T-helper 2 cell treated with Interferon-gamma antibody and Interleukin-4, amounts not matched to agents 5 μg/mL and 100 μg/mL, for 36 hours (primary cell): ENCODE data around the gene FBXL4.
"Not testable (repeated sequence)": the region's sequence is repeated elsewhere in the genome, so short reads cannot be mapped to it uniquely, and the experiment has no call there.

ENCODE experiments used
- DNase-seq: peaks from one replicate; pipeline ENCODE4 v3.0.0; 2021; ENCODE audit warnings: low spot score
- H3K27ac Mint-ChIP-seq: one replicate; pipeline ENCODE4 v1.8.0; 2021; ENCODE audit warnings: mild to moderate bottlenecking, mixed read lengths
- H3K27me3 Mint-ChIP-seq: one replicate; pipeline ENCODE4 v1.8.0; 2021; ENCODE audit warnings: low read depth, mixed read lengths
- H3K36me3 Mint-ChIP-seq: one replicate; pipeline ENCODE4 v1.8.0; 2021; ENCODE audit warnings: low read depth, mixed read lengths
- H3K4me1 Mint-ChIP-seq: one replicate; pipeline ENCODE4 v1.8.0; 2021; ENCODE audit warnings: low read depth, mixed read lengths
- H3K4me3 Mint-ChIP-seq: one replicate; pipeline ENCODE4 v1.8.0; 2022; ENCODE audit warnings: mild to moderate bottlenecking, moderate library complexity, mixed read lengths
- H3K9me3 Mint-ChIP-seq: one replicate; pipeline ENCODE4 v1.8.0; 2021; ENCODE audit warnings: mixed read lengths

The FBXL4 gene

GRCh38 chr6:98932381-98932780 lies 15.4 kb downstream of the FBXL4 start:
- DNase-seq: no peak
- Mint-ChIP-seq H3K4me3 (no peak overlapping the region), H3K36me3 (peaks cover 23% of the 10 kb centered on the region), H3K27ac (no peak overlapping the region), H3K27me3 (no peaks in the 10 kb centered on the region), H3K9me3 (no peaks in the 10 kb centered on the region), H3K4me1 (peaks cover 6% of the 10 kb centered on the region)

- no peak for DNase-seq
- H3K27me3 Mint-ChIP-seq: no peaks in the 10 kb centered on the region
- no peaks in the 10 kb centered on the region for H3K9me3 Mint-ChIP-seq
- H3K4me3 Mint-ChIP-seq: no peak overlapping the region
- peaks cover 25% of the 10 kb centered on the region for H3K36me3 Mint-ChIP-seq
- no peak overlapping the region for H3K27ac Mint-ChIP-seq
- peaks cover 5% of the 10 kb centered on the region for H3K4me1 Mint-ChIP-seq
Observed at GRCh38 chr6:98931696-98932095, 16.1 kb downstream of the FBXL4 start.

- no peak overlapping the region for H3K4me3 Mint-ChIP-seq
- H3K9me3 Mint-ChIP-seq: no peaks in the 10 kb centered on the region
- H3K27me3 Mint-ChIP-seq: no peaks in the 10 kb centered on the region
- no peak for DNase-seq
- peaks cover 33% of the 10 kb centered on the region for H3K36me3 Mint-ChIP-seq
- H3K4me1 Mint-ChIP-seq: peaks cover 5% of the 10 kb centered on the region
- no peak overlapping the region for H3K27ac Mint-ChIP-seq
Observed at GRCh38 chr6:98929498-98930060, 18.2 kb downstream of the FBXL4 start.

- peaks cover 30% of the 10 kb centered on the region for H3K36me3 Mint-ChIP-seq
- DNase-seq: no peak
- no peak overlapping the region for H3K4me3 Mint-ChIP-seq
- no peaks in the 10 kb centered on the region for H3K27me3 Mint-ChIP-seq
- no peak overlapping the region for H3K27ac Mint-ChIP-seq
- no peaks in the 10 kb centered on the region for H3K9me3 Mint-ChIP-seq
- H3K4me1 Mint-ChIP-seq: peaks cover 5% of the 10 kb centered on the region
Observed at GRCh38 chr6:98928688-98929087, 19.1 kb downstream of the FBXL4 start.

GRCh38 chr6:98927534-98927933 lies 20.2 kb downstream of the FBXL4 start:
- H3K9me3 Mint-ChIP-seq: no peaks in the 10 kb centered on the region
- H3K4me1 Mint-ChIP-seq: peaks cover 1% of the 10 kb centered on the region
- H3K27ac Mint-ChIP-seq: no peak overlapping the region
- H3K36me3 Mint-ChIP-seq: peaks cover 33% of the 10 kb centered on the region
- H3K4me3 Mint-ChIP-seq: no peak overlapping the region
- no peak for DNase-seq
- no peaks in the 10 kb centered on the region for H3K27me3 Mint-ChIP-seq

GRCh38 chr6:98925831-98926230 lies 21.9 kb downstream of the FBXL4 start:
- H3K27ac Mint-ChIP-seq: no peak overlapping the region
- no peaks in the 10 kb centered on the region for H3K27me3 Mint-ChIP-seq
- no peak for DNase-seq
- H3K4me3 Mint-ChIP-seq: no peak overlapping the region
- peaks cover 10% of the 10 kb centered on the region for H3K4me1 Mint-ChIP-seq
- H3K9me3 Mint-ChIP-seq: no peaks in the 10 kb centered on the region
- peaks cover 27% of the 10 kb centered on the region for H3K36me3 Mint-ChIP-seq

GRCh38 chr6:98924647-98925046 lies 23.1 kb downstream of the FBXL4 start:
- Mint-ChIP-seq H3K36me3 (peaks cover 24% of the 10 kb centered on the region), H3K4me3 (no peak overlapping the region), H3K4me1 (peaks cover 9% of the 10 kb centered on the region), H3K9me3 (no peaks in the 10 kb centered on the region), H3K27ac (no peak overlapping the region), H3K27me3 (no peaks in the 10 kb centered on the region)
- no peak for DNase-seq

GRCh38 chr6:98920904-98921431 lies 26.8 kb downstream of the FBXL4 start:
- DNase-seq: no peak
- no peak overlapping the region for H3K4me3 Mint-ChIP-seq
- H3K9me3 Mint-ChIP-seq: no peaks in the 10 kb centered on the region
- peaks cover 20% of the 10 kb centered on the region for H3K36me3 Mint-ChIP-seq
- peaks cover 9% of the 10 kb centered on the region for H3K4me1 Mint-ChIP-seq
- no peaks in the 10 kb centered on the region for H3K27me3 Mint-ChIP-seq
- no peak overlapping the region for H3K27ac Mint-ChIP-seq

- H3K9me3 Mint-ChIP-seq: peaks cover 27% of the 10 kb centered on the region
- H3K4me1 Mint-ChIP-seq, H3K4me3 Mint-ChIP-seq, DNase-seq, H3K27ac Mint-ChIP-seq, H3K27me3 Mint-ChIP-seq: not testable (repeated sequence)
- H3K36me3 Mint-ChIP-seq: peaks cover 46% of the 10 kb centered on the region
Observed at GRCh38 chr6:98910946-98911345, 36.8 kb downstream of the FBXL4 start.

GRCh38 chr6:98909236-98909635 lies 38.5 kb downstream of the FBXL4 start:
- no peaks in the 10 kb centered on the region for H3K27me3 Mint-ChIP-seq
- no peak overlapping the region for H3K27ac Mint-ChIP-seq
- H3K9me3 Mint-ChIP-seq: peaks cover 27% of the 10 kb centered on the region
- no peak for DNase-seq
- H3K4me3 Mint-ChIP-seq: no peak overlapping the region
- H3K4me1 Mint-ChIP-seq: no peaks in the 10 kb centered on the region
- H3K36me3 Mint-ChIP-seq: peaks cover 50% of the 10 kb centered on the region

GRCh38 chr6:98906342-98906741 lies 41.4 kb downstream of the FBXL4 start:
- not testable (repeated sequence) for H3K9me3 Mint-ChIP-seq, H3K27me3 Mint-ChIP-seq, DNase-seq, H3K4me1 Mint-ChIP-seq, H3K4me3 Mint-ChIP-seq, H3K27ac Mint-ChIP-seq
- peaks cover 32% of the 10 kb centered on the region for H3K36me3 Mint-ChIP-seq

GRCh38 chr6:98905759-98906158 lies 42.0 kb downstream of the FBXL4 start:
- Mint-ChIP-seq H3K27ac (no peak overlapping the region), H3K36me3 (peaks cover 35% of the 10 kb centered on the region), H3K9me3 (peaks cover 5% of the 10 kb centered on the region), H3K4me3 (no peak overlapping the region), H3K27me3 (no peaks in the 10 kb centered on the region), H3K4me1 (no peaks in the 10 kb centered on the region)
- DNase-seq: no peak

- no peak overlapping the region for H3K4me3 Mint-ChIP-seq
- peaks cover 36% of the 10 kb centered on the region for H3K36me3 Mint-ChIP-seq
- no peak for DNase-seq
- no peaks in the 10 kb centered on the region for H3K4me1 Mint-ChIP-seq
- H3K9me3 Mint-ChIP-seq: peaks cover 5% of the 10 kb centered on the region
- H3K27ac Mint-ChIP-seq: no peak overlapping the region
- no peaks in the 10 kb centered on the region for H3K27me3 Mint-ChIP-seq
Observed at GRCh38 chr6:98904096-98904495, 43.6 kb downstream of the FBXL4 start.

GRCh38 chr6:98900706-98901105 lies 47.0 kb downstream of the FBXL4 start:
- no peak overlapping the region for H3K4me3 Mint-ChIP-seq
- H3K36me3 Mint-ChIP-seq: peaks cover 39% of the 10 kb centered on the region
- no peak overlapping the region for H3K27ac Mint-ChIP-seq
- no peak for DNase-seq
- peaks cover 4% of the 10 kb centered on the region for H3K9me3 Mint-ChIP-seq
- peaks cover 5% of the 10 kb centered on the region for H3K4me1 Mint-ChIP-seq
- no peaks in the 10 kb centered on the region for H3K27me3 Mint-ChIP-seq

- no peak for DNase-seq
- no peaks in the 10 kb centered on the region for H3K27me3 Mint-ChIP-seq
- peaks cover 5% of the 10 kb centered on the region for H3K4me1 Mint-ChIP-seq
- peaks cover 4% of the 10 kb centered on the region for H3K9me3 Mint-ChIP-seq
- H3K4me3 Mint-ChIP-seq: no peak overlapping the region
- peaks cover 33% of the 10 kb centered on the region for H3K36me3 Mint-ChIP-seq
- no peak overlapping the region for H3K27ac Mint-ChIP-seq
Observed at GRCh38 chr6:98894810-98895209, 52.9 kb downstream of the FBXL4 start.
